HepG2 (cell line): ENCODE data around the gene SECISBP2L. TPM values are rescaled to one million over a fixed set of nuclear protein-coding genes. Genes with fewer than 3 reads are reported as not detected.

Experiments used
- KAT8 ChIP-seq: IDR thresholded peaks from 2 replicates; pipeline ENCODE4 v1.6.1; 2016; ENCODE audit warnings: missing genetic modification reagents, missing compliant biosample characterization
- MLLT10 ChIP-seq: sonication (generic); formaldehyde crosslinking; IDR thresholded peaks from 2 replicates; pipeline ENCODE4 v1.4.0; 2020; ENCODE audit warnings: missing genetic modification reagents
- NR3C1 ChIP-seq: sonication (generic); formaldehyde crosslinking; IDR thresholded peaks from 2 replicates; pipeline ENCODE4 v1.4.0; 2020; ENCODE audit warnings: missing genetic modification reagents
- SAFB2 ChIP-seq: sonication (generic); formaldehyde crosslinking; IDR thresholded peaks from 2 replicates; pipeline ENCODE4 v1.5.1; 2020; ENCODE audit warnings: missing genetic modification reagents, low read depth, mild to moderate bottlenecking, borderline replicate concordance
- SALL2 ChIP-seq: sonication (generic); formaldehyde crosslinking; IDR thresholded peaks from 2 replicates; pipeline ENCODE4 v1.8.1; 2023; ENCODE audit warnings: mild to moderate bottlenecking, missing genetic modification reagents, inconsistent platforms
- SOX13 ChIP-seq, 3 experiments: fragments of 450-650 bp in 1 of 3; sonication (generic) in 1 of 3; formaldehyde crosslinking in 1 of 3; IDR thresholded peaks in 2 of 3; conservative IDR thresholded peaks in 1 of 3; 2 replicates each; pipeline versions ENCODE4 v1.5.0 to v1.6.1; 2016 to 2020; ENCODE audit warnings: antibody characterized with exemption in 1 of 3, mild to moderate bottlenecking in 1 of 3, missing compliant biosample characterization in 1 of 3, missing genetic modification reagents in 1 of 3, moderate library complexity in 1 of 3
- SRSF4 ChIP-seq: fragments of 200-400 bp; formaldehyde crosslinking; IDR thresholded peaks from one replicate; pipeline ENCODE4 v1.6.1; 2018; ENCODE audit warnings: mild to moderate bottlenecking, low read depth, low read length, moderate library complexity; ENCODE audit not compliant: poor library complexity, severe bottlenecking
- ZFP36 ChIP-seq: fragments of 150-350 bp; IDR thresholded peaks from 2 replicates; pipeline ENCODE4 v1.6.1; 2018; ENCODE audit warnings: borderline replicate concordance, low read length, low read depth; ENCODE audit not compliant: partially characterized antibody
- ZFP36L2 ChIP-seq: sonication (generic); formaldehyde crosslinking; IDR thresholded peaks from 2 replicates; pipeline ENCODE4 v1.4.0; 2020; ENCODE audit warnings: missing genetic modification reagents
- ZNF251 ChIP-seq: sonication (generic); formaldehyde crosslinking; IDR thresholded peaks from 2 replicates; pipeline ENCODE4 v1.9.0; 2021; ENCODE audit warnings: mild to moderate bottlenecking, missing genetic modification reagents
- ZNF557 ChIP-seq: sonication (generic); formaldehyde crosslinking; IDR thresholded peaks from 2 replicates; pipeline ENCODE4 v1.4.0; 2020; ENCODE audit warnings: missing genetic modification reagents
- ZSCAN22 ChIP-seq: sonication (generic); formaldehyde crosslinking; IDR thresholded peaks from 2 replicates; pipeline ENCODE4 v1.4.0; 2020; ENCODE audit warnings: mild to moderate bottlenecking, missing genetic modification reagents
- polyA plus RNA-seq, 8 experiments: library from polyadenylated mRNA; depleted of rRNA in 3 of 8; stranded (reverse) in 7 of 8; unstranded in 1 of 8; fragments of >200 nt; fragmentation: Illumina TruSeq in 4 of 8; extraction: Trizol in 4 of 8; gene quantifications; 2 replicates each; pipeline versions ENCODE4 v1.2.1 to v1.2.3, GENCODE V29; 2011 to 2016; ENCODE audit warnings: low read depth in 4 of 8, missing spikeins in 1 of 8, mixed read lengths in 1 of 8; ENCODE audit not compliant: insufficient read depth in 1 of 8
- total RNA-seq, 5 experiments: library from RNA; depleted of rRNA; stranded (reverse); fragments of >200 nt; fragmentation: Illumina TruSeq; extraction: Trizol; gene quantifications; 2 replicates each; pipeline ENCODE4 v1.2.3, GENCODE V29; 2016; ENCODE audit warnings: low read depth in 1 of 5
- TF ChIP-seq, protein P1 (sequence below): sonication (generic); formaldehyde crosslinking; IDR thresholded peaks from 2 replicates; pipeline ENCODE4 v1.4.0; 2020; ENCODE audit warnings: missing genetic modification reagents
- TF ChIP-seq, protein P2 (sequence below): sonication (generic); formaldehyde crosslinking; IDR thresholded peaks from 2 replicates; pipeline ENCODE4 v1.4.0; 2020; ENCODE audit warnings: mild to moderate bottlenecking, missing genetic modification reagents
- TF ChIP-seq, protein P3 (sequence below): sonication (generic); formaldehyde crosslinking; IDR thresholded peaks from 2 replicates; pipeline ENCODE4 v1.5.0; 2020; ENCODE audit warnings: mild to moderate bottlenecking, missing genetic modification reagents
- TF ChIP-seq, protein P4 (sequence below): sonication (generic); formaldehyde crosslinking; IDR thresholded peaks from 2 replicates; pipeline ENCODE4 v1.8.1; 2023; ENCODE audit warnings: mild to moderate bottlenecking, missing genetic modification reagents
- TF ChIP-seq, protein P5 (sequence below): conservative IDR thresholded peaks from 2 replicates; pipeline ENCODE4 v1.6.1; 2018; ENCODE audit warnings: missing genetic modification reagents

SECISBP2L gene
- total and polyA plus RNA-seq, 2 of the 13 experiments (the other 11 are each of a cell fraction or from before 2014, with no cell fraction given), result 13.9 to 15.6 TPM

DNA sequence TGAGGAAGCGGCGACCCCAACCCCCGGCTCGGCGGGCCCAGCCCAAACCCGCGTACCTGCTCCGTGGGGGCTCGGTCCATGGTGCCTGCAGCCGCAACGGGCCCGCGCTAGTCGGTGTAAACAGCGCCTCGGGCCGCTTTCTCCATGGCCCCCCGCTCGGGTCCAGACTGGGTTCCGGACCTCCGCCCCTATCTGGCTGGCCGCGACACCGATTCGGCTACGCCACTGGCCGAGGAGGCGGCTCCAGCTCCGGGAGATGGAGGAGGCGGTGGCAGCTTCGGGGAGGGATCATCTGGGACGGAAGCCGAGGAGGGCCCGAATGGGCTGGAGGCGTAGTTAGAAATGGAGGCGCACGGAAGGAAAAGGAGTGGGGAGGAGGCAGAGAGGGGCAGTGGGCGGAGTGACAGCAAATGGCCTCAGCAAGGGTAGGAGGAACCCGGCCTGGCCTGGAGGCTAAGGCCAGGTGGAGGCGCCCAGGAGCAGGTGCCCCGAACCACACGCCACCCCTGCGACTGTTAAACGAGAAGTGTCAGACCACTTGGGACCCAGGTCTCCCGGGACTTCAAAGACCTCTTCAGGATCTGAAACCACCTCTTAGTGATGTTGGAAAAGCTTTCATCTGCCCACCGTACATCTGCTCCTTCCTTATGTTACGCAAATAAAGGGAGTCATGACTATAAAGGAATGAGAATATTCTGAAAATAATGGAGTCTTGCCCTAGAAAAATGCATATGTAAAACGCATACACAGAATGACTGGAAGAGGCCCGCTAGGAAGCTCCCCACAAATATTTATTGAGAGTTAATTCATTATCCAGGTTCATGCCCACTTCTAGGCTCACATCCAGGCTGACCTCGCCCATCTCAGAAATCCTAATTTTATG lies at the start of gene SECISBP2L (continued):
- TF ChIP-seq, protein P1, sequence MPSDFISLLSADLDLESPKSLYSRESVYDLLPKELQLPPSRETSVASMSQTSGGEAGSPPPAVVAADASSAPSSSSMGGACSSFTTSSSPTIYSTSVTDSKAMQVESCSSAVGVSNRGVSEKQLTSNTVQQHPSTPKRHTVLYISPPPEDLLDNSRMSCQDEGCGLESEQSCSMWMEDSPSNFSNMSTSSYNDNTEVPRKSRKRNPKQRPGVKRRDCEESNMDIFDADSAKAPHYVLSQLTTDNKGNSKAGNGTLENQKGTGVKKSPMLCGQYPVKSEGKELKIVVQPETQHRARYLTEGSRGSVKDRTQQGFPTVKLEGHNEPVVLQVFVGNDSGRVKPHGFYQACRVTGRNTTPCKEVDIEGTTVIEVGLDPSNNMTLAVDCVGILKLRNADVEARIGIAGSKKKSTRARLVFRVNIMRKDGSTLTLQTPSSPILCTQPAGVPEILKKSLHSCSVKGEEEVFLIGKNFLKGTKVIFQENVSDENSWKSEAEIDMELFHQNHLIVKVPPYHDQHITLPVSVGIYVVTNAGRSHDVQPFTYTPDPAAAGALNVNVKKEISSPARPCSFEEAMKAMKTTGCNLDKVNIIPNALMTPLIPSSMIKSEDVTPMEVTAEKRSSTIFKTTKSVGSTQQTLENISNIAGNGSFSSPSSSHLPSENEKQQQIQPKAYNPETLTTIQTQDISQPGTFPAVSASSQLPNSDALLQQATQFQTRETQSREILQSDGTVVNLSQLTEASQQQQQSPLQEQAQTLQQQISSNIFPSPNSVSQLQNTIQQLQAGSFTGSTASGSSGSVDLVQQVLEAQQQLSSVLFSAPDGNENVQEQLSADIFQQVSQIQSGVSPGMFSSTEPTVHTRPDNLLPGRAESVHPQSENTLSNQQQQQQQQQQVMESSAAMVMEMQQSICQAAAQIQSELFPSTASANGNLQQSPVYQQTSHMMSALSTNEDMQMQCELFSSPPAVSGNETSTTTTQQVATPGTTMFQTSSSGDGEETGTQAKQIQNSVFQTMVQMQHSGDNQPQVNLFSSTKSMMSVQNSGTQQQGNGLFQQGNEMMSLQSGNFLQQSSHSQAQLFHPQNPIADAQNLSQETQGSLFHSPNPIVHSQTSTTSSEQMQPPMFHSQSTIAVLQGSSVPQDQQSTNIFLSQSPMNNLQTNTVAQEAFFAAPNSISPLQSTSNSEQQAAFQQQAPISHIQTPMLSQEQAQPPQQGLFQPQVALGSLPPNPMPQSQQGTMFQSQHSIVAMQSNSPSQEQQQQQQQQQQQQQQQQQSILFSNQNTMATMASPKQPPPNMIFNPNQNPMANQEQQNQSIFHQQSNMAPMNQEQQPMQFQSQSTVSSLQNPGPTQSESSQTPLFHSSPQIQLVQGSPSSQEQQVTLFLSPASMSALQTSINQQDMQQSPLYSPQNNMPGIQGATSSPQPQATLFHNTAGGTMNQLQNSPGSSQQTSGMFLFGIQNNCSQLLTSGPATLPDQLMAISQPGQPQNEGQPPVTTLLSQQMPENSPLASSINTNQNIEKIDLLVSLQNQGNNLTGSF (CRISPR knock-in tag), result no peak
- TF ChIP-seq MLLT10 (CRISPR knock-in tag) (no peak), ZNF557 (CRISPR knock-in tag) (no peak), ZFP36 (no peak), SRSF4 (no peak), ZSCAN22 (CRISPR knock-in tag) (peak; percentile 78), ZNF251 (CRISPR knock-in tag) (0 out of 2 replicates have a peak, but pooled peaks have one; percentile 31), SAFB2 (CRISPR knock-in tag) (peak; percentile 50; the same call in 1 of the 2 replicates), NR3C1 (CRISPR knock-in tag) (no peak), SALL2 (CRISPR knock-in tag) (peak; percentile 87), KAT8 (CRISPR knock-in tag) (peak; percentile 95), SOX13 (IDR thresholded peaks at IDR 0.05) (no peak), SOX13 (CRISPR knock-in tag; conservative IDR thresholded peaks at IDR 0.05 in 1 of 2, IDR thresholded peaks at IDR 0.05 in 1 of 2) (peak in 1 of 2 experiments; percentile 73; a peak in 2 of 4 replicates), ZFP36L2 (CRISPR knock-in tag) (no peak)
- TF ChIP-seq, protein P2, sequence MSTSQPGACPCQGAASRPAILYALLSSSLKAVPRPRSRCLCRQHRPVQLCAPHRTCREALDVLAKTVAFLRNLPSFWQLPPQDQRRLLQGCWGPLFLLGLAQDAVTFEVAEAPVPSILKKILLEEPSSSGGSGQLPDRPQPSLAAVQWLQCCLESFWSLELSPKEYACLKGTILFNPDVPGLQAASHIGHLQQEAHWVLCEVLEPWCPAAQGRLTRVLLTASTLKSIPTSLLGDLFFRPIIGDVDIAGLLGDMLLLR (CRISPR knock-in tag), result no peak; the same call in 1 of the 2 replicates
- TF ChIP-seq, protein P3, sequence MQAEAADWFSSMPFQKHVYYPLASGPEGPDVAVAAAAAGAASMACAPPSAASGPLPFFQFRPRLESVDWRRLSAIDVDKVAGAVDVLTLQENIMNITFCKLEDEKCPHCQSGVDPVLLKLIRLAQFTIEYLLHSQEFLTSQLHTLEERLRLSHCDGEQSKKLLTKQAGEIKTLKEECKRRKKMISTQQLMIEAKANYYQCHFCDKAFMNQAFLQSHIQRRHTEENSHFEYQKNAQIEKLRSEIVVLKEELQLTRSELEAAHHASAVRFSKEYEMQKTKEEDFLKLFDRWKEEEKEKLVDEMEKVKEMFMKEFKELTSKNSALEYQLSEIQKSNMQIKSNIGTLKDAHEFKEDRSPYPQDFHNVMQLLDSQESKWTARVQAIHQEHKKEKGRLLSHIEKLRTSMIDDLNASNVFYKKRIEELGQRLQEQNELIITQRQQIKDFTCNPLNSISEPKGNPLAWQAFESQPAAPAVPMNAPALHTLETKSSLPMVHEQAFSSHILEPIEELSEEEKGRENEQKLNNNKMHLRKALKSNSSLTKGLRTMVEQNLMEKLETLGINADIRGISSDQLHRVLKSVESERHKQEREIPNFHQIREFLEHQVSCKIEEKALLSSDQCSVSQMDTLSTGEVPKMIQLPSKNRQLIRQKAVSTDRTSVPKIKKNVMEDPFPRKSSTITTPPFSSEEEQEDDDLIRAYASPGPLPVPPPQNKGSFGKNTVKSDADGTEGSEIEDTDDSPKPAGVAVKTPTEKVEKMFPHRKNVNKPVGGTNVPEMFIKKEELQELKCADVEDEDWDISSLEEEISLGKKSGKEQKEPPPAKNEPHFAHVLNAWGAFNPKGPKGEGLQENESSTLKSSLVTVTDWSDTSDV (CRISPR knock-in tag), result no peak
- TF ChIP-seq, protein P4, sequence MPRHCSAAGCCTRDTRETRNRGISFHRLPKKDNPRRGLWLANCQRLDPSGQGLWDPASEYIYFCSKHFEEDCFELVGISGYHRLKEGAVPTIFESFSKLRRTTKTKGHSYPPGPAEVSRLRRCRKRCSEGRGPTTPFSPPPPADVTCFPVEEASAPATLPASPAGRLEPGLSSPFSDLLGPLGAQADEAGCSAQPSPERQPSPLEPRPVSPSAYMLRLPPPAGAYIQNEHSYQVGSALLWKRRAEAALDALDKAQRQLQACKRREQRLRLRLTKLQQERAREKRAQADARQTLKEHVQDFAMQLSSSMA (CRISPR knock-in tag), result no peak
- TF ChIP-seq, protein P5, sequence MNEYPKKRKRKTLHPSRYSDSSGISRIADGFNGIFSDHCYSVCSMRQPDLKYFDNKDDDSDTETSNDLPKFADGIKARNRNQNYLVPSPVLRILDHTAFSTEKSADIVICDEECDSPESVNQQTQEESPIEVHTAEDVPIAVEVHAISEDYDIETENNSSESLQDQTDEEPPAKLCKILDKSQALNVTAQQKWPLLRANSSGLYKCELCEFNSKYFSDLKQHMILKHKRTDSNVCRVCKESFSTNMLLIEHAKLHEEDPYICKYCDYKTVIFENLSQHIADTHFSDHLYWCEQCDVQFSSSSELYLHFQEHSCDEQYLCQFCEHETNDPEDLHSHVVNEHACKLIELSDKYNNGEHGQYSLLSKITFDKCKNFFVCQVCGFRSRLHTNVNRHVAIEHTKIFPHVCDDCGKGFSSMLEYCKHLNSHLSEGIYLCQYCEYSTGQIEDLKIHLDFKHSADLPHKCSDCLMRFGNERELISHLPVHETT (CRISPR knock-in tag), result peak; percentile 94
